ENCODE measurements around the gene FEM1C. TPM values are rescaled to one million over a fixed set of nuclear protein-coding genes. Genes with fewer than 3 reads are reported as not detected.

The FEM1C gene
- polyA plus RNA-seq, 1 donor (not counting 4 experiments of a cell fraction or from before 2014, with no cell fraction given), result 11.9 TPM

DNA sequence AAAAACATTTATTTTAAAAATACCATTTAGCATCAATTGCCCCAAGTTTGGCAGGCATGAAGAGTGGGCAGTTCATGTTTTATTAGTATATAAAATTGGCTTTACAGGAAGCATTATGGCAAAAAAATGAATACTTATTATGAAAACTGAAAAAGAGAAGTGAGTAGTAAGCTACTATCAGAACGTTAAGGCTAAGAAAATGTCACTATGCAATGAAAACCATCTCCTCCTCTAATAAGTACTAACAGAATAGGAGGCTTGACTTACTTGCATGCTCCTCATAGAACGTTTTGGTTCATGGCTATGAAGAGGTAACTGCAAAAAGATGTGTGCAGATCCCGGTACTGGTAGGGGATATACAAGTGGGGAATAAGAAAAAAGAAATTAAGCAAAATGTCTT is 34.1 kb upstream of the FEM1C start:
- Histone ChIP-seq H3K27me3 (ENCODE audit: control insufficient read depth, extremely low read depth, insufficient read depth, low read length) (no peaks in the 10 kb centered on the region), H3K4me2 (ENCODE audit: control insufficient read depth, extremely low read depth, insufficient read depth, low read depth, low read length) (no peak overlapping the region), H3K9ac (ENCODE audit: control insufficient read depth, extremely low read depth, insufficient read depth, low read length) (no peak overlapping the region), H3K4me1 (ENCODE audit: control insufficient read depth, extremely low read depth, insufficient read depth, low read length) (peaks cover 15% of the 10 kb centered on the region), H3K36me3 (ENCODE audit: control insufficient read depth in 2 of 2, extremely low read depth in 1 of 2, insufficient read depth in 2 of 2, low read length in 2 of 2) (no peaks in the 10 kb centered on the region), H4K20me1 (ENCODE audit: control insufficient read depth, extremely low read depth, insufficient read depth, low read length) (no peaks in the 10 kb centered on the region), H3K9me1 (ENCODE audit: control insufficient read depth, extremely low read depth, insufficient read depth, low read length) (no peaks in the 10 kb centered on the region), H2AFZ (ENCODE audit: control insufficient read depth, low read length) (no peak overlapping the region), H3K79me2 (ENCODE audit: control insufficient read depth, insufficient read depth, low read length) (no peaks in the 10 kb centered on the region), H3K27ac (ENCODE audit: control insufficient read depth, insufficient read depth, low read length) (no peak overlapping the region), H3K4me3 (ENCODE audit: control insufficient read depth in 2 of 3, extremely low read depth in 1 of 3, insufficient read depth in 2 of 3, low read depth in 1 of 3, low read length in 3 of 3) (no peak overlapping the region), H3K9me3 (ENCODE audit: control insufficient read depth, low read depth, low read length) (no peaks in the 10 kb centered on the region)
- FAIRE-seq, result no peak
- dilution Hi-C loops (cut with MboI; ENCODE audit: extremely low pct_ligation_motif_present, low sequenced_read_pairs), result no loop called here
- TF ChIP-seq, protein P1, sequence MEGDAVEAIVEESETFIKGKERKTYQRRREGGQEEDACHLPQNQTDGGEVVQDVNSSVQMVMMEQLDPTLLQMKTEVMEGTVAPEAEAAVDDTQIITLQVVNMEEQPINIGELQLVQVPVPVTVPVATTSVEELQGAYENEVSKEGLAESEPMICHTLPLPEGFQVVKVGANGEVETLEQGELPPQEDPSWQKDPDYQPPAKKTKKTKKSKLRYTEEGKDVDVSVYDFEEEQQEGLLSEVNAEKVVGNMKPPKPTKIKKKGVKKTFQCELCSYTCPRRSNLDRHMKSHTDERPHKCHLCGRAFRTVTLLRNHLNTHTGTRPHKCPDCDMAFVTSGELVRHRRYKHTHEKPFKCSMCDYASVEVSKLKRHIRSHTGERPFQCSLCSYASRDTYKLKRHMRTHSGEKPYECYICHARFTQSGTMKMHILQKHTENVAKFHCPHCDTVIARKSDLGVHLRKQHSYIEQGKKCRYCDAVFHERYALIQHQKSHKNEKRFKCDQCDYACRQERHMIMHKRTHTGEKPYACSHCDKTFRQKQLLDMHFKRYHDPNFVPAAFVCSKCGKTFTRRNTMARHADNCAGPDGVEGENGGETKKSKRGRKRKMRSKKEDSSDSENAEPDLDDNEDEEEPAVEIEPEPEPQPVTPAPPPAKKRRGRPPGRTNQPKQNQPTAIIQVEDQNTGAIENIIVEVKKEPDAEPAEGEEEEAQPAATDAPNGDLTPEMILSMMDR (optimal IDR thresholded peaks at IDR 0.05 in 1 of 3, IDR thresholded peaks at IDR 0.05 in 1 of 3, conservative IDR thresholded peaks at IDR 0.05 in 1 of 3; ENCODE audit: extremely low read depth in 1 of 3, insufficient read depth in 2 of 3, low read length in 3 of 3), result no peak
- TF ChIP-seq EZH2 (IDR thresholded peaks at IDR 0.05; ENCODE audit: low read length), result no peak
- DNase-seq (ENCODE audit: low read depth, low spot score), result no peak

- Histone ChIP-seq H3K4me2 (ENCODE audit: control insufficient read depth, extremely low read depth, insufficient read depth, low read depth, low read length) (no peak overlapping the region), H3K9me3 (ENCODE audit: control insufficient read depth, low read depth, low read length) (no peaks in the 10 kb centered on the region), H2AFZ (ENCODE audit: control insufficient read depth, low read length) (no peak overlapping the region), H3K4me1 (ENCODE audit: control insufficient read depth, extremely low read depth, insufficient read depth, low read length) (peaks cover 15% of the 10 kb centered on the region), H3K4me3 (ENCODE audit: control insufficient read depth in 2 of 3, extremely low read depth in 1 of 3, insufficient read depth in 2 of 3, low read depth in 1 of 3, low read length in 3 of 3) (no peak overlapping the region), H3K79me2 (ENCODE audit: control insufficient read depth, insufficient read depth, low read length) (no peaks in the 10 kb centered on the region), H3K9ac (ENCODE audit: control insufficient read depth, extremely low read depth, insufficient read depth, low read length) (no peak overlapping the region), H3K36me3 (ENCODE audit: control insufficient read depth in 2 of 2, extremely low read depth in 1 of 2, insufficient read depth in 2 of 2, low read length in 2 of 2) (no peaks in the 10 kb centered on the region), H3K27me3 (ENCODE audit: control insufficient read depth, extremely low read depth, insufficient read depth, low read length) (no peaks in the 10 kb centered on the region), H3K27ac (ENCODE audit: control insufficient read depth, insufficient read depth, low read length) (no peak overlapping the region), H4K20me1 (ENCODE audit: control insufficient read depth, extremely low read depth, insufficient read depth, low read length) (no peaks in the 10 kb centered on the region), H3K9me1 (ENCODE audit: control insufficient read depth, extremely low read depth, insufficient read depth, low read length) (no peaks in the 10 kb centered on the region)
- FAIRE-seq (no peak), DNase-seq (ENCODE audit: low read depth, low spot score) (no peak)
- dilution Hi-C loops (cut with MboI; ENCODE audit: extremely low pct_ligation_motif_present, low sequenced_read_pairs), result no loop called here
- TF ChIP-seq, protein P1 (optimal IDR thresholded peaks at IDR 0.05 in 1 of 3, IDR thresholded peaks at IDR 0.05 in 1 of 3, conservative IDR thresholded peaks at IDR 0.05 in 1 of 3; ENCODE audit: extremely low read depth in 1 of 3, insufficient read depth in 2 of 3, low read length in 3 of 3), result no peak
- TF ChIP-seq EZH2 (IDR thresholded peaks at IDR 0.05; ENCODE audit: low read length), result no peak
Observed at GRCh38 chr5:115577741-115578140, 33.2 kb upstream of the FEM1C start.
